ENCODE results near the gene USP44.

DNA sequence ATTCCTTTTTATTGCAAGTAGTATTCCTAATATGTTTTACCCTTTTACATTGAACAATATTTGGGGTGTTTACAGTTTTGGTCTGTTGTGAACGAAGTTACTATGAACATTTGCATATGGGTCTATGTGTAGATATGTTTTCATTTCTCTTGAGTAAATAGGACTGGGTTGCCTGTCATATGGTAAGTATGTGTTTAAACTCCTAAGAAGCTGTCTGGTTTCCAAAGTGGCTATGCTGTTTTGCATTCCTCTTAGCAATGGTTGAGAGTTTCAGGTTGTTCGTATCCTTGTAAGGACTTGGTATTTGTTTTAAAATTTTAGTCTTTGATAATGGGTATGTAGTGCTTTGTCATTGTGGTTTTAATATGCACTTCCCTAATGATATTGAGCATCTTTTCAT is 71.0 kb downstream of the USP44 start:
- TF ChIP-seq, protein P1, sequence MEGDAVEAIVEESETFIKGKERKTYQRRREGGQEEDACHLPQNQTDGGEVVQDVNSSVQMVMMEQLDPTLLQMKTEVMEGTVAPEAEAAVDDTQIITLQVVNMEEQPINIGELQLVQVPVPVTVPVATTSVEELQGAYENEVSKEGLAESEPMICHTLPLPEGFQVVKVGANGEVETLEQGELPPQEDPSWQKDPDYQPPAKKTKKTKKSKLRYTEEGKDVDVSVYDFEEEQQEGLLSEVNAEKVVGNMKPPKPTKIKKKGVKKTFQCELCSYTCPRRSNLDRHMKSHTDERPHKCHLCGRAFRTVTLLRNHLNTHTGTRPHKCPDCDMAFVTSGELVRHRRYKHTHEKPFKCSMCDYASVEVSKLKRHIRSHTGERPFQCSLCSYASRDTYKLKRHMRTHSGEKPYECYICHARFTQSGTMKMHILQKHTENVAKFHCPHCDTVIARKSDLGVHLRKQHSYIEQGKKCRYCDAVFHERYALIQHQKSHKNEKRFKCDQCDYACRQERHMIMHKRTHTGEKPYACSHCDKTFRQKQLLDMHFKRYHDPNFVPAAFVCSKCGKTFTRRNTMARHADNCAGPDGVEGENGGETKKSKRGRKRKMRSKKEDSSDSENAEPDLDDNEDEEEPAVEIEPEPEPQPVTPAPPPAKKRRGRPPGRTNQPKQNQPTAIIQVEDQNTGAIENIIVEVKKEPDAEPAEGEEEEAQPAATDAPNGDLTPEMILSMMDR (IDR thresholded peaks at IDR 0.05 in 8 of 11, conservative IDR thresholded peaks at IDR 0.05 in 3 of 11), result no peak
- TF ChIP-seq POLR2A (IDR thresholded peaks at IDR 0.05) (no peak), POLR2AphosphoS5 (IDR thresholded peaks at IDR 0.05) (no peak)

Measured in spleen (tissue), 7 donors.